ENCODE data around the gene ASAP3. TPM values are rescaled to one million over a fixed set of nuclear protein-coding genes. Genes with fewer than 3 reads are reported as not detected.

ASAP3 gene
- total RNA-seq, 1 experiment from 2014 or later, result 0.60 TPM

GRCh38 chr1:23489842-23490241, 5.9 kb upstream of the ASAP3 start:
- Histone ChIP-seq H3K4me2 (ENCODE audit: low read depth, low read length, poor library complexity, severe bottlenecking) (no peak overlapping the region), H3K9me3 (ENCODE audit: low read length) (no peaks in the 10 kb centered on the region), H3K27me3 (ENCODE audit: low read length) (no peaks in the 10 kb centered on the region), H3K9ac (ENCODE audit: low read length) (no peak overlapping the region), H3K36me3 (ENCODE audit: insufficient read depth, low read length) (no peaks in the 10 kb centered on the region), H3K79me2 (ENCODE audit: low read length) (no peaks in the 10 kb centered on the region), H2AFZ (ENCODE audit: low read length) (no peak overlapping the region), H3K27ac (ENCODE audit: low read length) (no peak overlapping the region), H3K4me3 (ENCODE audit: low read length) (no peak overlapping the region), H3K4me1 (ENCODE audit: low read length) (peaks cover 1% of the 10 kb centered on the region), H3K9me2 (replicated peaks; ENCODE audit: insufficient read depth, low read length) (no peaks in the 10 kb centered on the region), H4K20me1 (ENCODE audit: insufficient read depth, low read depth, low read length) (no peaks in the 10 kb centered on the region)
- no peak for DNase-seq

DNA sequence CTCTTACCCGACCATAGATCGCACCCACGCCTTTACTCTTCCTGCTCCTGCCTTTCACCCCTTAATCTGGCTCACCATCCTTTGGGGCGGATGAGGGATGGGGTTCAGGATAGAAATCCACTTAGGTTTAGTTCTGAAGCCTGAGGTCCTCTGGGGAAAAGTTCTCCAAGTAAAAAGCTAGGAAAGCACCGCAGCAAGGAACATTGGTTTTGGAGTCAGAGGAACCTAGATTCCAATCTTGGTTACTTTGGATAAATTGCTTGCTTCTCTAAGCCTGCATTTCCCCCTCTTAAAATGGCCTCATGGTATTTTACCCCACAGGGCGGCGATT, 988 bp upstream of the ASAP3 start:
- Histone ChIP-seq H3K9ac (ENCODE audit: low read length) (peak overlapping the region; percentile 31), H3K9me2 (replicated peaks; ENCODE audit: insufficient read depth, low read length) (no peaks in the 10 kb centered on the region), H3K4me1 (ENCODE audit: low read length) (peaks cover 24% of the 10 kb centered on the region), H3K4me3 (ENCODE audit: low read length) (peak overlapping the region; percentile 64; the same call in 1 of the 2 replicates), H3K36me3 (ENCODE audit: insufficient read depth, low read length) (no peaks in the 10 kb centered on the region), H3K4me2 (ENCODE audit: low read depth, low read length, poor library complexity, severe bottlenecking) (peak overlapping the region; percentile 69), H4K20me1 (ENCODE audit: insufficient read depth, low read depth, low read length) (no peaks in the 10 kb centered on the region), H2AFZ (ENCODE audit: low read length) (0 out of 2 replicates have a peak overlapping the region, but pooled peaks have one; percentile 23), H3K27me3 (ENCODE audit: low read length) (no peaks in the 10 kb centered on the region), H3K79me2 (ENCODE audit: low read length) (no peaks in the 10 kb centered on the region), H3K9me3 (ENCODE audit: low read length) (no peaks in the 10 kb centered on the region), H3K27ac (ENCODE audit: low read length) (no peak overlapping the region)
- DNase-seq, result no peak

GRCh38 chr1:23484253-23485001, 448 bp upstream of the ASAP3 start:
- Histone ChIP-seq H3K27me3 (ENCODE audit: low read length) (no peaks in the 10 kb centered on the region), H3K4me2 (ENCODE audit: low read depth, low read length, poor library complexity, severe bottlenecking) (peak overlapping the region; percentile 69), H2AFZ (ENCODE audit: low read length) (peak overlapping the region; percentile 86; the same call in 1 of the 2 replicates), H3K9me2 (replicated peaks; ENCODE audit: insufficient read depth, low read length) (no peaks in the 10 kb centered on the region), H3K4me1 (ENCODE audit: low read length) (peaks cover 24% of the 10 kb centered on the region), H3K36me3 (ENCODE audit: insufficient read depth, low read length) (no peaks in the 10 kb centered on the region), H3K4me3 (ENCODE audit: low read length) (peak overlapping the region; percentile 64; the same call in 1 of the 2 replicates), H3K79me2 (ENCODE audit: low read length) (no peaks in the 10 kb centered on the region), H3K27ac (ENCODE audit: low read length) (no peak overlapping the region), H4K20me1 (ENCODE audit: insufficient read depth, low read depth, low read length) (no peaks in the 10 kb centered on the region), H3K9ac (ENCODE audit: low read length) (peak overlapping the region; percentile 64), H3K9me3 (ENCODE audit: low read length) (no peaks in the 10 kb centered on the region)
- DNase-seq, result peak; percentile 94

- Histone ChIP-seq H3K9ac (ENCODE audit: low read length) (no peak overlapping the region), H3K27ac (ENCODE audit: low read length) (no peak overlapping the region), H2AFZ (ENCODE audit: low read length) (no peak overlapping the region), H3K27me3 (ENCODE audit: low read length) (no peaks in the 10 kb centered on the region), H3K4me2 (ENCODE audit: low read depth, low read length, poor library complexity, severe bottlenecking) (no peak overlapping the region), H3K4me1 (ENCODE audit: low read length) (peaks cover 24% of the 10 kb centered on the region), H4K20me1 (ENCODE audit: insufficient read depth, low read depth, low read length) (no peaks in the 10 kb centered on the region), H3K9me2 (replicated peaks; ENCODE audit: insufficient read depth, low read length) (no peaks in the 10 kb centered on the region), H3K79me2 (ENCODE audit: low read length) (no peaks in the 10 kb centered on the region), H3K9me3 (ENCODE audit: low read length) (no peaks in the 10 kb centered on the region), H3K4me3 (ENCODE audit: low read length) (no peak overlapping the region), H3K36me3 (ENCODE audit: insufficient read depth, low read length) (no peaks in the 10 kb centered on the region)
- DNase-seq, result peak; percentile 23
These were observed 2.1 kb downstream of the ASAP3 start for GRCh38 chr1:23481904-23482303.

GRCh38 chr1:23481026-23481597, 2.9 kb downstream of the ASAP3 start:
- peak overlapping the region; percentile 52; the same call in 1 of the 2 replicates for H2AFZ ChIP-seq (ENCODE audit: low read length)
- no peaks in the 10 kb centered on the region for H3K9me2 ChIP-seq (replicated peaks; ENCODE audit: insufficient read depth, low read length)
- H4K20me1 ChIP-seq (ENCODE audit: insufficient read depth, low read depth, low read length), result no peaks in the 10 kb centered on the region
- peak; percentile 39 for DNase-seq
- H3K27me3 ChIP-seq (ENCODE audit: low read length), result no peaks in the 10 kb centered on the region
- H3K9ac ChIP-seq (ENCODE audit: low read length), result no peak overlapping the region
- H3K4me2 ChIP-seq (ENCODE audit: low read depth, low read length, poor library complexity, severe bottlenecking), result peak overlapping the region; percentile 41
- no peaks in the 10 kb centered on the region for H3K79me2 ChIP-seq (ENCODE audit: low read length)
- H3K4me3 ChIP-seq (ENCODE audit: low read length), result peak overlapping the region; percentile 17; the same call in 1 of the 2 replicates
- no peaks in the 10 kb centered on the region for H3K9me3 ChIP-seq (ENCODE audit: low read length)
- H3K27ac ChIP-seq (ENCODE audit: low read length), result no peak overlapping the region
- peaks cover 24% of the 10 kb centered on the region for H3K4me1 ChIP-seq (ENCODE audit: low read length)
- no peaks in the 10 kb centered on the region for H3K36me3 ChIP-seq (ENCODE audit: insufficient read depth, low read length)

- no peaks in the 10 kb centered on the region for H3K36me3 ChIP-seq (ENCODE audit: insufficient read depth, low read length)
- no peaks in the 10 kb centered on the region for H3K27me3 ChIP-seq (ENCODE audit: low read length)
- no peaks in the 10 kb centered on the region for H3K9me3 ChIP-seq (ENCODE audit: low read length)
- no peak overlapping the region for H3K9ac ChIP-seq (ENCODE audit: low read length)
- no peaks in the 10 kb centered on the region for H4K20me1 ChIP-seq (ENCODE audit: insufficient read depth, low read depth, low read length)
- H3K9me2 ChIP-seq (replicated peaks; ENCODE audit: insufficient read depth, low read length), result no peaks in the 10 kb centered on the region
- H3K4me1 ChIP-seq (ENCODE audit: low read length), result peaks cover 24% of the 10 kb centered on the region
- peak overlapping the region; percentile 52; the same call in 1 of the 2 replicates for H2AFZ ChIP-seq (ENCODE audit: low read length)
- H3K27ac ChIP-seq (ENCODE audit: low read length), result no peak overlapping the region
- H3K4me3 ChIP-seq (ENCODE audit: low read length), result peak overlapping the region; percentile 17; the same call in 1 of the 2 replicates
- H3K4me2 ChIP-seq (ENCODE audit: low read depth, low read length, poor library complexity, severe bottlenecking), result peak overlapping the region; percentile 41
- no peaks in the 10 kb centered on the region for H3K79me2 ChIP-seq (ENCODE audit: low read length)
- DNase-seq, result peak; percentile 57
These were observed 3.6 kb downstream of the ASAP3 start for GRCh38 chr1:23480187-23481025.

GRCh38 chr1:23479666-23479941, 4.4 kb downstream of the ASAP3 start:
- Histone ChIP-seq H3K27ac (ENCODE audit: low read length) (no peak overlapping the region), H3K79me2 (ENCODE audit: low read length) (no peaks in the 10 kb centered on the region), H3K4me2 (ENCODE audit: low read depth, low read length, poor library complexity, severe bottlenecking) (no peak overlapping the region), H3K9me2 (replicated peaks; ENCODE audit: insufficient read depth, low read length) (no peaks in the 10 kb centered on the region), H3K27me3 (ENCODE audit: low read length) (no peaks in the 10 kb centered on the region), H3K4me3 (ENCODE audit: low read length) (no peak overlapping the region), H3K36me3 (ENCODE audit: insufficient read depth, low read length) (no peaks in the 10 kb centered on the region), H3K9ac (ENCODE audit: low read length) (no peak overlapping the region), H3K9me3 (ENCODE audit: low read length) (no peaks in the 10 kb centered on the region), H3K4me1 (ENCODE audit: low read length) (peaks cover 20% of the 10 kb centered on the region), H2AFZ (ENCODE audit: low read length) (no peak overlapping the region), H4K20me1 (ENCODE audit: insufficient read depth, low read depth, low read length) (no peaks in the 10 kb centered on the region)
- no peak for DNase-seq

Measured in Karpas-422 (cell line).